NCI-H1048 (cell line): ENCODE data around the gene ALDH5A1.

ENCODE experiments used
- DNase-seq: peaks from one replicate; lab custom pipeline; 2025; lab: John Stamatoyannopoulos, UW

Gene ALDH5A1

GRCh38 chr6:24569811-24570210 lies 75.0 kb downstream of the ALDH5A1 start:
- DNase-seq, result no peak

GRCh38 chr6:24571361-24571760 lies 76.6 kb downstream of the ALDH5A1 start:
- no peak for DNase-seq

DNA sequence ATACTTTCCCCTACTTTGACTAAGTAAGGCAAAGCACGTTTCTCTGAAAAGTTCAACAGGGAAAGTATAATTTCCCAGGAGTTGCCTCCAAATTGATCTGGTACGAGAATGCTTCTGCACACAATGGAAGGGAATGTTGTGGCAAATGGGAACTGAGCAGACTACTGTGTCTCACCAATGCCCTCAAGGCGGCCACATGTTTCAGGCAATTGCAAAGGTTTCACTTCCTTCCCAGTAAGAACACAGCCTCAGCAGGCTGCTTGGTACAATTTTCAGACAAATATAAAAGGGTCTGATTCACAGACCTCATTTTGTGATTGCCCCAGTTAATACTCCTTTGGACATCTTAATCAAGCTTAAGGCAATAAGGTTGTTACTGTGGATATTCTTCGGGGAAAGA lies 80.0 kb downstream of the ALDH5A1 start:
- no peak for DNase-seq

GRCh38 chr6:24576447-24576846 lies 81.7 kb downstream of the ALDH5A1 start:
- no peak for DNase-seq

GRCh38 chr6:24581084-24581669 lies 86.4 kb downstream of the ALDH5A1 start:
- DNase-seq, result peak; percentile 24

- peak; percentile 22 for DNase-seq
Measured at GRCh38 chr6:24583463-24584381, 89.0 kb downstream of the ALDH5A1 start.

GRCh38 chr6:24584382-24584720 lies 89.6 kb downstream of the ALDH5A1 start:
- DNase-seq, result no peak
